Common myeloid progenitor, CD34-positive (primary cell): ENCODE results near the gene TRIM34.

Source experiments
- CTCF ChIA-PET: fragments of 350-600 bp; sonication (Branson Sonifier 250); formaldehyde crosslinking; loops from one replicate; lab custom pipeline; 2021; ENCODE audit warnings: antibody characterized with exemption; lab: Charles Lee
- POLR2A ChIA-PET: fragments of 350-600 bp; sonication (Branson Sonifier 250); formaldehyde crosslinking; loops from one replicate; lab custom pipeline; 2021; ENCODE audit warnings: antibody characterized with exemption; lab: Charles Lee
- DNase-seq, 3 donors: peaks; one replicate each; pipeline versions ENCODE4 v3.0.0 to v3.0.0-alpha.2; 2013
- H3K27ac ChIP-seq, 2 experiments: 1 replicate in 1 of 2; 2 replicates in 1 of 2; pipeline ENCODE4 v1.7.0; 2013; ENCODE audit warnings: inconsistent platforms in 2 of 2, low read length in 2 of 2, mild to moderate bottlenecking in 2 of 2, low read depth in 1 of 2, moderate library complexity in 1 of 2; ENCODE audit not compliant: severe bottlenecking in 2 of 2, insufficient read depth in 1 of 2, poor library complexity in 1 of 2
- H3K27me3 ChIP-seq, 5 experiments: replicated peaks in 2 of 5; 1 replicate in 3 of 5; 2 replicates in 2 of 5; pipeline versions ENCODE4 v1.6.1 to v1.7.0; 2013; ENCODE audit warnings: low read length in 4 of 5, mild to moderate bottlenecking in 2 of 5, moderate library complexity in 2 of 5, inconsistent platforms in 1 of 5; ENCODE audit not compliant: insufficient read depth in 5 of 5, control insufficient read depth in 4 of 5
- H3K36me3 ChIP-seq, 4 experiments: 1 replicate in 2 of 4; 2 replicates in 2 of 4; pipeline versions ENCODE4 v1.6.1 to v1.7.0; 2013; ENCODE audit warnings: low read length in 3 of 4, control low read depth in 1 of 4, mild to moderate bottlenecking in 1 of 4; ENCODE audit not compliant: control insufficient read depth in 4 of 4, insufficient read depth in 4 of 4
- H3K4me1 ChIP-seq, 4 experiments: 1 replicate in 3 of 4; 2 replicates in 1 of 4; pipeline versions ENCODE4 v1.6.1 to v1.7.1; 2013; ENCODE audit warnings: low read length in 3 of 4, mild to moderate bottlenecking in 3 of 4, control low read depth in 1 of 4, inconsistent platforms in 1 of 4, moderate library complexity in 1 of 4; ENCODE audit not compliant: control insufficient read depth in 4 of 4, insufficient read depth in 4 of 4; ENCODE audit errors: control extremely low read depth in 1 of 4
- H3K4me3 ChIP-seq, 7 experiments: 1 replicate in 4 of 7; 2 replicates in 3 of 7; pipeline versions ENCODE4 v1.5.1 to v1.7.0; 2013; ENCODE audit warnings: mild to moderate bottlenecking in 7 of 7, low read length in 6 of 7, moderate library complexity in 6 of 7, inconsistent platforms in 2 of 7, low read depth in 2 of 7, control low read depth in 1 of 7; ENCODE audit not compliant: insufficient read depth in 4 of 7, control insufficient read depth in 1 of 7; ENCODE audit errors: extremely low read depth in 1 of 7
- H3K9me3 ChIP-seq, 5 experiments: 1 replicate in 4 of 5; 2 replicates in 1 of 5; pipeline versions ENCODE4 v1.6.1 to v1.7.1; 2013; ENCODE audit warnings: low read length in 4 of 5, mild to moderate bottlenecking in 2 of 5, inconsistent platforms in 1 of 5, low read depth in 1 of 5, moderate library complexity in 1 of 5; ENCODE audit not compliant: control insufficient read depth in 4 of 5, insufficient read depth in 2 of 5; ENCODE audit errors: control extremely low read depth in 1 of 5
- WGBS: methylation state at CpG from one replicate; pipeline ENCODE4 v1.1.5; 2013; ENCODE audit not compliant: insufficient coverage; 5-methylcytosine and 5-hydroxymethylcytosine counted together

TRIM34 gene

GRCh38 chr11:5620651-5621521, 3.9 kb upstream of the TRIM34 start:
- no peaks in the 10 kb centered on the region for H3K9me3 ChIP-seq
- H3K4me3 ChIP-seq: no peak overlapping the region
- H3K4me1 ChIP-seq: peaks cover 2 to 17% (median 15%) of the 10 kb centered on the region in 4 experiments
- no peaks in the 10 kb centered on the region for H3K27me3 ChIP-seq
- ChIA-PET CTCF (interaction anchor here (1.4 to 1.5 kb wide), 2 partner anchors 10 to 21 kb away, joined by 3 read pairs; no protein-coding TSS in a partner anchor), POLR2A (no interaction called here)
- no peak overlapping the region for H3K27ac ChIP-seq
- H3K36me3 ChIP-seq: no peaks in the 10 kb centered on the region
- WGBS: 70% methylated on average over 2 of the region's 3 CpGs
- DNase-seq: no peak

DNA sequence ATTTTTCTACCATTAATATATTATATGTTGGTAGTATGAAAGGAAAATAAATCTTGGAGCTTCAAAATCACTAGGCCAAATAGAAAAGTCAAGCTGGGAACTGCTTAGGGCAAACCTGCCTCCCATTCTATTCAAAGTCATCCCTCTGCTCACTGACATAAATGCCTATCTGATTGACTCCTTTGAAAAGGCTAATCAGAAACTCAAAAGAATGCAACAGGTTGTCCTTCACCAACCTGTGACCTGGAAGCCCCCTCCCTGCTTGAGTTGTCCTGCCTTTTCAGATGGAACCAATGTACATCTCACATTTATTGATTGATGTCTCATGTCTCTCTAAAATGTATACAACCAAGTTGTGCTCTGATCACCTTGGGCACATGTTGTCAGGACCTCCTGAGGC, 3.2 kb upstream of the TRIM34 start:
- H3K4me3 ChIP-seq: no peak overlapping the region
- no peaks in the 10 kb centered on the region for H3K36me3 ChIP-seq
- H3K9me3 ChIP-seq: no peaks in the 10 kb centered on the region
- CTCF ChIA-PET: no interaction called here
- H3K27ac ChIP-seq: no peak overlapping the region
- peaks cover 2 to 21% (median 15%) of the 10 kb centered on the region in 4 experiments for H3K4me1 ChIP-seq
- no peaks in the 10 kb centered on the region for H3K27me3 ChIP-seq
- DNase-seq: no peak
- POLR2A ChIA-PET: no interaction called here

DNA sequence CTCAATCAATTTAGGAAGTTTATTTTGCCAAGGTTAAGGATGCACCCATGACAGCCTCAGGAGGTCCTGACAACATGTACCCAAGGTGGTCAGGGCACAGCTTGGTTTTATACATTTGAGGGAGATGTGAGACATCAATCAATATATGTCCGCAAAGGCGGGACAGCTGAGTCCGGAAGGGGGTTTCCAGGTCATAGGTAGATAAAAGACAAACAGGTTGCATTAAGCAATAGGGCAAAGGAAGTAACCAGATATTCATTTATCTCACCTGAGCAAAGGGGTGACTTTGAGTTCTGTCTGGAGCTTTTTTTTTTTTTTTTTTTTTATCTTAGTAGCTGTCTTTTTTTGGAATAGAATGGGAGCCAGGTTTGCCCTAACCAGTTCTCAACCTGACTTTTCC, 2.0 kb upstream of the TRIM34 start:
- ChIA-PET POLR2A (interaction anchor here (0.6 kb wide), 1 partner anchor 11 kb away, joined by 5 read pairs; no protein-coding TSS in a partner anchor), CTCF (interaction anchor here (1.5 kb wide), 1 partner anchor 10 kb away, joined by 3 read pairs; no protein-coding TSS in a partner anchor)
- no peak overlapping the region for H3K27ac ChIP-seq
- no peaks in the 10 kb centered on the region for H3K27me3 ChIP-seq
- no peaks in the 10 kb centered on the region for H3K9me3 ChIP-seq
- peaks cover 3 to 30% (median 23%) of the 10 kb centered on the region in 4 experiments for H3K4me1 ChIP-seq
- no CpG with 5 or more reads among the region's 3 CpGs for WGBS
- H3K4me3 ChIP-seq: no peak overlapping the region
- no peak for DNase-seq
- H3K36me3 ChIP-seq: no peaks in the 10 kb centered on the region

- whole genome bisulfite sequencing: 32% methylated on average over 4 of the region's 4 CpGs
- Histone ChIP-seq H3K9me3 (no peaks in the 10 kb centered on the region), H3K27ac (peak overlapping the region in 1 of 2 experiments; percentile 82), H3K4me1 (peaks cover 7 to 32% (median 25%) of the 10 kb centered on the region in 4 experiments), H3K27me3 (no peaks in the 10 kb centered on the region), H3K4me3 (peak overlapping the region; percentile 65 to 87 (median 83)), H3K36me3 (no peaks in the 10 kb centered on the region)
- DNase-seq: no peak
- POLR2A ChIA-PET: no interaction called here
- CTCF ChIA-PET: interaction anchor here (1.0 kb wide), 1 partner anchor 70 kb away, joined by 4 read pairs; no protein-coding TSS in a partner anchor
Observed at GRCh38 chr11:5625281-5625680, 480 bp downstream of the TRIM34 start.

DNA sequence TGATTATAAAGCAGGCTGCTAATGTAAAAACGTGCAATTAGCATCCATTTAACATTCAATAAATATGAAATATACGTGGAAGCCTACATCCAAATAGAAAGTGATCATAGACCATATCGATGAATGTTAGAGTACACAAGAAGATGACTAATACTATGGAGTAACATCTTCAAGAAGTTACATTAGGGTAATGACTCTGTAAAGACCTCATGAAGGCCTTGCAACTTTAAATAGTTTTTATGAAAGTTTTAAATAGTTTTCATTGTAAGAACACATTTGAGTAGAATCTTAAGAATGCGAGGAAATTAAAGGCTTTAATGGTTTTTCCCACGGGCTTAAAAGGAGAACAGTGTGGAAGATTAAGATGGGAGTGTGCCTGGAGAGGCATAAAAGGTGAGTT, 1.4 kb downstream of the TRIM34 start:
- ChIA-PET POLR2A (no interaction called here), CTCF (no interaction called here)
- no peaks in the 10 kb centered on the region for H3K27me3 ChIP-seq
- no peaks in the 10 kb centered on the region for H3K36me3 ChIP-seq
- peaks cover 7 to 32% (median 25%) of the 10 kb centered on the region in 4 experiments for H3K4me1 ChIP-seq
- H3K9me3 ChIP-seq: no peaks in the 10 kb centered on the region
- H3K27ac ChIP-seq: no peak overlapping the region
- 100% methylated on average over 2 of the region's 5 CpGs for whole genome bisulfite sequencing
- H3K4me3 ChIP-seq: no peak overlapping the region
- no peak for DNase-seq

DNA sequence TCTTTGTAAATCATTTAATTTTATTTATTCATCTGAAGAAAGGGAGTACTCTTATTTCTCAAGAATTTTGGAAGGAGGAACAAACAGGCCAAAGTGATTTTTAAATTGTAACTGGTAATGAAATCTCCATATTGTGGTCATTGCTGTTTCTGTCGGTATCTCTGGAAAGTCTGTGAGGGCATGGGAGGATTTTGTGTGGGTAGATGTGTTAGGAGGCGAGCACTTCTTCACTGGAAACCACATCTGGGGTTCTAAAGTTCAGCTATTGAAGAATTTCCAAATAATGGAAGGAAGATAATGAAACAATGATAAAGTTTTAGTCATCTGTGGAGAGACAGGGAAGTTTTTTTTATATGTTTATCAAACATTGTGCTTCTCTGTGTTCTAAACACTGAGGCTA, 6.6 kb downstream of the TRIM34 start:
- Histone ChIP-seq H3K9me3 (no peaks in the 10 kb centered on the region), H3K27ac (no peak overlapping the region), H3K36me3 (peaks cover 6 to 26% (median 10%) of the 10 kb centered on the region in 4 experiments), H3K4me1 (peaks cover 5 to 13% (median 9%) of the 10 kb centered on the region in 4 experiments), H3K27me3 (no peaks in the 10 kb centered on the region), H3K4me3 (no peak overlapping the region)
- CTCF ChIA-PET: interaction anchor here (1.2 kb wide), 1 partner anchor 11 kb away, joined by 3 read pairs; no protein-coding TSS in a partner anchor
- WGBS: 100% methylated on average over 2 of the region's 2 CpGs
- POLR2A ChIA-PET: no interaction called here
- DNase-seq: no peak
